ENCODE results near the gene UBE2B. TPM values are rescaled to one million over a fixed set of nuclear protein-coding genes. Genes with fewer than 3 reads are reported as not detected.

The UBE2B gene
- total RNA-seq, 1 donor from 2014 or later: 60.4 TPM

GRCh38 chr5:134410822-134411221, 39.5 kb downstream of the UBE2B start:
- Mint-ChIP-seq H3K27ac (no peak overlapping the region), H3K36me3 (ENCODE audit: low read depth) (peaks cover 18% of the 10 kb centered on the region), H3K4me1 (peaks cover 31% of the 10 kb centered on the region), H3K9me3 (no peaks in the 10 kb centered on the region), H3K27me3 (no peaks in the 10 kb centered on the region), H3K4me3 (peak overlapping the region; percentile 95)
- ChIA-PET CTCF (interaction anchor here (0.6 to 4.3 kb wide), 17 partner anchors 16 to 177 kb away, joined by 3 to 26 read pairs (median 4); partner anchors contain the start of gene UBE2B), POLR2A (interaction anchor here (0.6 to 3.0 kb wide), 20 partner anchors 10 to 491 kb away, joined by 3 to 81 read pairs (median 4); partner anchors contain the start of genes CAMLG, CDKL3, JADE2 and UBE2B)
- DNase-seq (no peak), ATAC-seq (ENCODE audit: low read depth) (no peak)
- intact Hi-C loops (cut with micrococcal nuclease): loop anchor here (1.0 to 10.0 kb wide), 6 partner anchors 40 to 176 kb away; partner anchors contain the start of gene UBE2B
- TF ChIP-seq CTCF (IDR thresholded peaks at IDR 0.05): no peak

GRCh38 chr5:134411228-134411545, 39.8 kb downstream of the UBE2B start:
- ChIA-PET POLR2A (interaction anchor here (0.6 to 3.0 kb wide), 26 partner anchors 9 to 491 kb away, joined by 3 to 81 read pairs (median 4); partner anchors contain the start of genes CAMLG, CDKL3, JADE2 and UBE2B), CTCF (interaction anchor here (0.6 to 4.3 kb wide), 24 partner anchors 16 to 176 kb away, joined by 3 to 26 read pairs (median 4); partner anchors contain the start of gene UBE2B)
- no peak for ATAC-seq (ENCODE audit: low read depth)
- TF ChIP-seq CTCF (IDR thresholded peaks at IDR 0.05): no peak
- Mint-ChIP-seq H3K4me1 (peaks cover 31% of the 10 kb centered on the region), H3K27ac (peak overlapping the region; percentile 85), H3K36me3 (ENCODE audit: low read depth) (peaks cover 14% of the 10 kb centered on the region), H3K4me3 (peak overlapping the region; percentile 95), H3K9me3 (no peaks in the 10 kb centered on the region), H3K27me3 (no peaks in the 10 kb centered on the region)
- DNase-seq: no peak
- intact Hi-C loops (cut with micrococcal nuclease): loop anchor here (1.0 to 10.0 kb wide), 6 partner anchors 40 to 176 kb away; partner anchors contain the start of gene UBE2B

- Mint-ChIP-seq H3K4me3 (peak within 1 kb of the TSS; percentile 95), H3K27ac (peak within 1 kb of the TSS; percentile 85), H3K9me3 (no peaks in the 10 kb centered on the region), H3K36me3 (ENCODE audit: low read depth) (peaks cover 11% of the 10 kb centered on the region), H3K27me3 (no peaks in the 10 kb centered on the region), H3K4me1 (peaks cover 31% of the 10 kb centered on the region)
- CTCF ChIA-PET: interaction anchor here (0.6 to 4.3 kb wide), 25 partner anchors 16 to 176 kb away, joined by 3 to 26 read pairs (median 4); partner anchors contain the start of gene UBE2B
- DNase-seq: peak; percentile 92
- intact Hi-C loops (cut with micrococcal nuclease): loop anchor here (1.0 to 10.0 kb wide), 9 partner anchors 25 to 176 kb away; partner anchors contain the start of gene UBE2B
- TF ChIP-seq CTCF (IDR thresholded peaks at IDR 0.05): no peak
- peak; percentile 99 for ATAC-seq (ENCODE audit: low read depth)
- POLR2A ChIA-PET: interaction anchor here (0.6 to 3.0 kb wide), 29 partner anchors 9 to 491 kb away, joined by 3 to 81 read pairs (median 4); partner anchors contain the start of genes CAMLG, CDKL3, JADE2 and UBE2B
These were observed 40.3 kb downstream of the UBE2B start, which contains the start of gene CDKN2AIPNL for GRCh38 chr5:134411546-134412266. Gene CDKN2AIPNL (minus strand): TSS chr5:134411881. CDS start chr5:134411854, 27 bp downstream.

- ChIA-PET CTCF (interaction anchor here (1.6 to 4.3 kb wide), 5 partner anchors 14 to 174 kb away, joined by 3 to 26 read pairs (median 20); no protein-coding TSS in a partner anchor), POLR2A (interaction anchor here (0.7 to 3.0 kb wide), 4 partner anchors 34 to 1016 kb away, joined by 3 to 81 read pairs (median 3); partner anchors contain the start of gene JADE2)
- Mint-ChIP-seq H3K4me3 (no peak overlapping the region), H3K9me3 (no peaks in the 10 kb centered on the region), H3K36me3 (ENCODE audit: low read depth) (peaks cover 7% of the 10 kb centered on the region), H3K4me1 (peaks cover 31% of the 10 kb centered on the region), H3K27ac (no peak overlapping the region), H3K27me3 (no peaks in the 10 kb centered on the region)
- intact Hi-C loops (cut with micrococcal nuclease): loop anchor here (10.0 kb wide), 1 partner anchor 108 kb away; no protein-coding TSS in a partner anchor
- DNase-seq (no peak), ATAC-seq (ENCODE audit: low read depth) (no peak)
- no peak for TF ChIP-seq CTCF (IDR thresholded peaks at IDR 0.05)
These were observed 41.7 kb downstream of the UBE2B start for GRCh38 chr5:134413046-134413445.

Measured in activated B cell treated with CpG ODN at 0.5 μM for 24 hours (primary cell).